CD4-positive, alpha-beta T cell (primary cell): ENCODE data around the gene PHTF2. TPM values are rescaled to one million over a fixed set of nuclear protein-coding genes. Genes with fewer than 3 reads are reported as not detected.
A peak's percentile ranks its signal among the peaks of the same experiment; 100 is the strongest.

Experiments used
- ATAC-seq: fragments of 200-7000 bp; cut with Tn5 transposase; one replicate; pipeline ENCODE4 v1.10.0; 2022; ENCODE audit warnings: mild to moderate bottlenecking; ENCODE audit not compliant: poor library complexity
- CTCF ChIA-PET: fragments of 350-600 bp; sonication (Branson Sonifier 250); formaldehyde crosslinking; loops from one replicate; lab custom pipeline; 2021; ENCODE audit warnings: antibody characterized with exemption, inconsistent platforms; lab: Charles Lee
- POLR2A ChIA-PET: fragments of 350-600 bp; sonication (Branson Sonifier 250); formaldehyde crosslinking; loops from one replicate; lab custom pipeline; 2021; ENCODE audit warnings: antibody characterized with exemption, inconsistent platforms; lab: Charles Lee
- DNase-seq, 14 experiments: peaks; one replicate each; pipeline ENCODE4 v3.0.0-alpha.2; 2013 to 2020; ENCODE audit warnings: mixed read lengths in 2 of 14
- H3K27ac ChIP-seq, 2 donors: one replicate each; pipeline versions ENCODE4 v1.5.1 to v1.7.0; 2013; ENCODE audit warnings: low read length in 2 of 2, low read depth in 1 of 2, mild to moderate bottlenecking in 1 of 2
- H3K27me3 ChIP-seq, 2 experiments: 1 replicate in 1 of 2; 2 replicates in 1 of 2; pipeline versions ENCODE4 v1.6.1 to v1.7.0; 2013; ENCODE audit warnings: low read length in 2 of 2, control low read depth in 1 of 2, mild to moderate bottlenecking in 1 of 2, moderate library complexity in 1 of 2; ENCODE audit not compliant: insufficient read depth in 2 of 2, control insufficient read depth in 1 of 2
- H3K36me3 ChIP-seq: one replicate; pipeline ENCODE4 v1.6.1; 2013; ENCODE audit warnings: low read length, control low read depth; ENCODE audit not compliant: insufficient read depth
- H3K4me1 ChIP-seq: one replicate; pipeline ENCODE4 v1.6.1; 2013; ENCODE audit warnings: low read length, control low read depth; ENCODE audit not compliant: insufficient read depth
- H3K4me3 ChIP-seq: one replicate; pipeline ENCODE4 v1.5.1; 2013; ENCODE audit warnings: mild to moderate bottlenecking, low read length, moderate library complexity
- H3K9me3 ChIP-seq, 2 experiments: 1 replicate in 1 of 2; 2 replicates in 1 of 2; pipeline versions ENCODE4 v1.6.1 to v1.7.0; 2013; ENCODE audit warnings: low read length in 2 of 2, mild to moderate bottlenecking in 2 of 2, control low read depth in 1 of 2, moderate library complexity in 1 of 2; ENCODE audit not compliant: control insufficient read depth in 1 of 2, insufficient read depth in 1 of 2
- H3K27ac Mint-ChIP-seq: one replicate; pipeline ENCODE4 v1.8.0; 2020; ENCODE audit warnings: mixed read lengths
- H3K27me3 Mint-ChIP-seq: one replicate; pipeline ENCODE4 v1.8.0; 2021; ENCODE audit warnings: mixed read lengths
- H3K36me3 Mint-ChIP-seq: one replicate; pipeline ENCODE4 v1.8.0; 2021; ENCODE audit warnings: low read depth, mixed read lengths
- H3K4me1 Mint-ChIP-seq: one replicate; pipeline ENCODE4 v1.8.0; 2021; ENCODE audit warnings: low read depth, mixed read lengths
- H3K4me3 Mint-ChIP-seq: one replicate; pipeline ENCODE4 v1.8.0; 2020; ENCODE audit warnings: mild to moderate bottlenecking, mixed read lengths
- H3K9me3 Mint-ChIP-seq: one replicate; pipeline ENCODE4 v1.8.0; 2020; ENCODE audit warnings: mixed read lengths
- CTCF ChIP-seq: fragments of 200-600 bp; IDR thresholded peaks from one replicate; pipeline ENCODE4 v1.8.0; 2022; ENCODE audit warnings: antibody characterized with exemption, mild to moderate bottlenecking
- intact Hi-C, 2 experiments: fragments of 100-400 bp; cut with DNase I in 1 of 2; cut with micrococcal nuclease in 1 of 2; formaldehyde crosslinking; loops; one replicate each; pipeline versions ENCODE4 v1.15.1 to v1.9.0; 2023 to 2025; cut with DNase I, micrococcal nuclease
- total RNA-seq, 174 experiments: library from RNA in 2 of 174; stranded (reverse) in 2 of 174; gene quantifications; one replicate each; pipeline ENCODE4 v1.2.3 and lab custom pipeline; 2021 to 2026

PHTF2 gene
- total RNA-seq, 2 experiments from 2014 or later: 22.6 to 23.5 TPM

- DNase-seq (no peak), ATAC-seq (no peak)
- H3K27ac ChIP-seq: no peak overlapping the region
- no peak for TF ChIP-seq CTCF
- no peaks in the 10 kb centered on the region for H3K27me3 ChIP-seq
- intact Hi-C loops: loop anchor here in 1 of 2 experiments (10.0 kb wide), 1 partner anchor 139 kb away; the partner anchor contains the start of genes PHTF2 and TMEM60
- peaks cover 4% of the 10 kb centered on the region for H3K4me1 ChIP-seq
- Mint-ChIP-seq H3K36me3 (peaks cover 20% of the 10 kb centered on the region), H3K27me3 (no peaks in the 10 kb centered on the region), H3K27ac (peak overlapping the region; percentile 50), H3K4me1 (peaks cover 16% of the 10 kb centered on the region), H3K4me3 (no peak overlapping the region), H3K9me3 (no peaks in the 10 kb centered on the region)
- H3K9me3 ChIP-seq: no peaks in the 10 kb centered on the region
- ChIA-PET POLR2A (interaction anchor here (0.6 to 0.8 kb wide), 2 partner anchors 16 to 202 kb away, joined by 3 to 4 read pairs; no protein-coding TSS in a partner anchor), CTCF (interaction anchor here (0.7 to 1.8 kb wide), 3 partner anchors 10 to 855 kb away, joined by 3 to 4 read pairs (median 4); partner anchors contain the start of genes PHTF2 and TMEM60)
- H3K36me3 ChIP-seq: peaks cover 7% of the 10 kb centered on the region
- no peak overlapping the region for H3K4me3 ChIP-seq
Observed at GRCh38 chr7:77933394-77933793, 134.8 kb downstream of the PHTF2 start.

GRCh38 chr7:77935652-77936348, 137.2 kb downstream of the PHTF2 start:
- H3K27ac Mint-ChIP-seq: peak overlapping the region; percentile 29
- H3K27ac ChIP-seq: no peak overlapping the region
- ChIA-PET CTCF (interaction anchor here (0.8 kb wide), 1 partner anchor 137 kb away, joined by 6 read pairs; the partner anchor contains the start of genes PHTF2 and TMEM60), POLR2A (interaction anchor here (0.7 kb wide), 1 partner anchor 133 kb away, joined by 3 read pairs; no protein-coding TSS in a partner anchor)
- no peak overlapping the region for H3K4me3 Mint-ChIP-seq
- peaks cover 16% of the 10 kb centered on the region for H3K4me1 Mint-ChIP-seq
- peak; percentile 63 for TF ChIP-seq CTCF
- H3K4me1 ChIP-seq: peaks cover 4% of the 10 kb centered on the region
- no peaks in the 10 kb centered on the region for H3K9me3 ChIP-seq
- no peak overlapping the region for H3K4me3 ChIP-seq
- no peaks in the 10 kb centered on the region for H3K27me3 Mint-ChIP-seq
- no peaks in the 10 kb centered on the region for H3K27me3 ChIP-seq
- DNase-seq (no peak), ATAC-seq (no peak)
- H3K36me3 Mint-ChIP-seq: peaks cover 5% of the 10 kb centered on the region
- intact Hi-C loops: loop anchor here (5.0 to 10.0 kb wide), 2 partner anchors 141 to 278 kb away; partner anchors contain the start of genes PHTF2 (in 1 of the 2) and TMEM60 (in 1 of the 2)
- H3K9me3 Mint-ChIP-seq: no peaks in the 10 kb centered on the region
- peaks cover 5% of the 10 kb centered on the region for H3K36me3 ChIP-seq

- POLR2A ChIA-PET: no interaction called here
- no peak for ATAC-seq
Observed at GRCh38 chr7:77940647-77941046, 142.1 kb downstream of the PHTF2 start.

More at GRCh38 chr7:77940647-77941046, 142.1 kb downstream of the PHTF2 start:
- no peak overlapping the region for H3K4me3 ChIP-seq
- DNase-seq: peak in 1 of 14 experiments; percentile 6
- peaks cover 14% of the 10 kb centered on the region for H3K4me1 Mint-ChIP-seq
- H3K9me3 Mint-ChIP-seq: no peaks in the 10 kb centered on the region
- H3K27me3 Mint-ChIP-seq: no peaks in the 10 kb centered on the region
- H3K27me3 ChIP-seq: no peaks in the 10 kb centered on the region
- peaks cover 32% of the 10 kb centered on the region for H3K36me3 Mint-ChIP-seq
- intact Hi-C loops: no loop called here
- no peaks in the 10 kb centered on the region for H3K4me1 ChIP-seq
- H3K4me3 Mint-ChIP-seq: no peak overlapping the region
- no peak for TF ChIP-seq CTCF
- peaks cover 20% of the 10 kb centered on the region for H3K36me3 ChIP-seq
- no peak overlapping the region for H3K27ac ChIP-seq
- H3K27ac Mint-ChIP-seq: no peak overlapping the region
- no peaks in the 10 kb centered on the region for H3K9me3 ChIP-seq
- CTCF ChIA-PET: no interaction called here
